CD4-positive, alpha-beta T cell (primary cell): ENCODE data around the gene CALCOCO1. TPM values are rescaled to one million over a fixed set of nuclear protein-coding genes. Genes with fewer than 3 reads are reported as not detected.

Source experiments
- ATAC-seq: fragments of 200-7000 bp; cut with Tn5 transposase; one replicate; pipeline ENCODE4 v1.10.0; 2022; ENCODE audit warnings: mild to moderate bottlenecking; ENCODE audit not compliant: poor library complexity
- CTCF ChIA-PET: fragments of 350-600 bp; sonication (Branson Sonifier 250); formaldehyde crosslinking; loops from one replicate; lab custom pipeline; 2021; ENCODE audit warnings: antibody characterized with exemption, inconsistent platforms; lab: Charles Lee
- POLR2A ChIA-PET: fragments of 350-600 bp; sonication (Branson Sonifier 250); formaldehyde crosslinking; loops from one replicate; lab custom pipeline; 2021; ENCODE audit warnings: antibody characterized with exemption, inconsistent platforms; lab: Charles Lee
- DNase-seq, 14 experiments: peaks; one replicate each; pipeline ENCODE4 v3.0.0-alpha.2; 2013 to 2020; ENCODE audit warnings: mixed read lengths in 2 of 14
- H3K27ac ChIP-seq, 2 donors: one replicate each; pipeline versions ENCODE4 v1.5.1 to v1.7.0; 2013; ENCODE audit warnings: low read length in 2 of 2, low read depth in 1 of 2, mild to moderate bottlenecking in 1 of 2
- H3K27me3 ChIP-seq, 2 experiments: 1 replicate in 1 of 2; 2 replicates in 1 of 2; pipeline versions ENCODE4 v1.6.1 to v1.7.0; 2013; ENCODE audit warnings: low read length in 2 of 2, control low read depth in 1 of 2, mild to moderate bottlenecking in 1 of 2, moderate library complexity in 1 of 2; ENCODE audit not compliant: insufficient read depth in 2 of 2, control insufficient read depth in 1 of 2
- H3K36me3 ChIP-seq: one replicate; pipeline ENCODE4 v1.6.1; 2013; ENCODE audit warnings: low read length, control low read depth; ENCODE audit not compliant: insufficient read depth
- H3K4me1 ChIP-seq: one replicate; pipeline ENCODE4 v1.6.1; 2013; ENCODE audit warnings: low read length, control low read depth; ENCODE audit not compliant: insufficient read depth
- H3K4me3 ChIP-seq: one replicate; pipeline ENCODE4 v1.5.1; 2013; ENCODE audit warnings: mild to moderate bottlenecking, low read length, moderate library complexity
- H3K9me3 ChIP-seq, 2 experiments: 1 replicate in 1 of 2; 2 replicates in 1 of 2; pipeline versions ENCODE4 v1.6.1 to v1.7.0; 2013; ENCODE audit warnings: low read length in 2 of 2, mild to moderate bottlenecking in 2 of 2, control low read depth in 1 of 2, moderate library complexity in 1 of 2; ENCODE audit not compliant: control insufficient read depth in 1 of 2, insufficient read depth in 1 of 2
- H3K27ac Mint-ChIP-seq: one replicate; pipeline ENCODE4 v1.8.0; 2020; ENCODE audit warnings: mixed read lengths
- H3K27me3 Mint-ChIP-seq: one replicate; pipeline ENCODE4 v1.8.0; 2021; ENCODE audit warnings: mixed read lengths
- H3K36me3 Mint-ChIP-seq: one replicate; pipeline ENCODE4 v1.8.0; 2021; ENCODE audit warnings: low read depth, mixed read lengths
- H3K4me1 Mint-ChIP-seq: one replicate; pipeline ENCODE4 v1.8.0; 2021; ENCODE audit warnings: low read depth, mixed read lengths
- H3K4me3 Mint-ChIP-seq: one replicate; pipeline ENCODE4 v1.8.0; 2020; ENCODE audit warnings: mild to moderate bottlenecking, mixed read lengths
- H3K9me3 Mint-ChIP-seq: one replicate; pipeline ENCODE4 v1.8.0; 2020; ENCODE audit warnings: mixed read lengths
- intact Hi-C, 2 experiments: fragments of 100-400 bp; cut with DNase I in 1 of 2; cut with micrococcal nuclease in 1 of 2; formaldehyde crosslinking; loops; one replicate each; pipeline versions ENCODE4 v1.15.1 to v1.9.0; 2023 to 2025; cut with DNase I, micrococcal nuclease
- total RNA-seq, 174 experiments: library from RNA in 2 of 174; stranded (reverse) in 2 of 174; gene quantifications; one replicate each; pipeline ENCODE4 v1.2.3 and lab custom pipeline; 2021 to 2026
- TF ChIP-seq, protein P1 (sequence below): fragments of 200-600 bp; IDR thresholded peaks from one replicate; pipeline ENCODE4 v1.8.0; 2022; ENCODE audit warnings: antibody characterized with exemption, mild to moderate bottlenecking

Gene CALCOCO1
- total RNA-seq, 2 experiments from 2014 or later = 66.8 to 69.3 TPM

- no peaks in the 10 kb centered on the region for H3K27me3 ChIP-seq
- H3K9me3 Mint-ChIP-seq = no peaks in the 10 kb centered on the region
- TF ChIP-seq, protein P1, sequence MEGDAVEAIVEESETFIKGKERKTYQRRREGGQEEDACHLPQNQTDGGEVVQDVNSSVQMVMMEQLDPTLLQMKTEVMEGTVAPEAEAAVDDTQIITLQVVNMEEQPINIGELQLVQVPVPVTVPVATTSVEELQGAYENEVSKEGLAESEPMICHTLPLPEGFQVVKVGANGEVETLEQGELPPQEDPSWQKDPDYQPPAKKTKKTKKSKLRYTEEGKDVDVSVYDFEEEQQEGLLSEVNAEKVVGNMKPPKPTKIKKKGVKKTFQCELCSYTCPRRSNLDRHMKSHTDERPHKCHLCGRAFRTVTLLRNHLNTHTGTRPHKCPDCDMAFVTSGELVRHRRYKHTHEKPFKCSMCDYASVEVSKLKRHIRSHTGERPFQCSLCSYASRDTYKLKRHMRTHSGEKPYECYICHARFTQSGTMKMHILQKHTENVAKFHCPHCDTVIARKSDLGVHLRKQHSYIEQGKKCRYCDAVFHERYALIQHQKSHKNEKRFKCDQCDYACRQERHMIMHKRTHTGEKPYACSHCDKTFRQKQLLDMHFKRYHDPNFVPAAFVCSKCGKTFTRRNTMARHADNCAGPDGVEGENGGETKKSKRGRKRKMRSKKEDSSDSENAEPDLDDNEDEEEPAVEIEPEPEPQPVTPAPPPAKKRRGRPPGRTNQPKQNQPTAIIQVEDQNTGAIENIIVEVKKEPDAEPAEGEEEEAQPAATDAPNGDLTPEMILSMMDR = no peak
- H3K4me3 Mint-ChIP-seq = no peak overlapping the region
- H3K4me1 ChIP-seq = no peaks in the 10 kb centered on the region
- DNase-seq (no peak), ATAC-seq (no peak)
- intact Hi-C loops = no loop called here
- H3K4me3 ChIP-seq = no peak overlapping the region
- H3K36me3 ChIP-seq = peaks cover 75% of the 10 kb centered on the region
- no peaks in the 10 kb centered on the region for H3K27me3 Mint-ChIP-seq
- POLR2A ChIA-PET = interaction anchor here (0.6 to 1.6 kb wide), 2 partner anchors 9 to 11 kb away, joined by 3 read pairs; no protein-coding TSS in a partner anchor
- H3K4me1 Mint-ChIP-seq = no peaks in the 10 kb centered on the region
- CTCF ChIA-PET = interaction anchor here (0.9 kb wide), 1 partner anchor 16 kb away, joined by 3 read pairs; no protein-coding TSS in a partner anchor
- H3K27ac ChIP-seq = no peak overlapping the region
- H3K36me3 Mint-ChIP-seq = peaks cover 85% of the 10 kb centered on the region
- H3K9me3 ChIP-seq = no peaks in the 10 kb centered on the region
- H3K27ac Mint-ChIP-seq = no peak overlapping the region
These were observed 9.9 kb downstream of the CALCOCO1 start for GRCh38 chr12:53717319-53717718.

GRCh38 chr12:53714004-53714403, 13.2 kb downstream of the CALCOCO1 start:
- Mint-ChIP-seq H3K9me3 (no peaks in the 10 kb centered on the region), H3K36me3 (peaks cover 66% of the 10 kb centered on the region), H3K4me3 (no peak overlapping the region), H3K27ac (no peak overlapping the region), H3K27me3 (no peaks in the 10 kb centered on the region), H3K4me1 (no peaks in the 10 kb centered on the region)
- ChIA-PET POLR2A (interaction anchor here (1.5 kb wide), 1 partner anchor 13 kb away, joined by 4 read pairs; the partner anchor contains the start of gene CALCOCO1), CTCF (no interaction called here)
- H3K36me3 ChIP-seq = peaks cover 51% of the 10 kb centered on the region
- no peaks in the 10 kb centered on the region for H3K4me1 ChIP-seq
- no peak overlapping the region for H3K27ac ChIP-seq
- TF ChIP-seq, protein P1 = no peak
- H3K4me3 ChIP-seq = no peak overlapping the region
- no peaks in the 10 kb centered on the region for H3K9me3 ChIP-seq
- ATAC-seq (no peak), DNase-seq (no peak)
- intact Hi-C loops = no loop called here
- H3K27me3 ChIP-seq = no peaks in the 10 kb centered on the region

GRCh38 chr12:53713516-53713915, 13.7 kb downstream of the CALCOCO1 start:
- CTCF ChIA-PET = no interaction called here
- H3K9me3 Mint-ChIP-seq = no peaks in the 10 kb centered on the region

More at GRCh38 chr12:53713516-53713915, 13.7 kb downstream of the CALCOCO1 start:
- Mint-ChIP-seq H3K4me3 (no peak overlapping the region), H3K36me3 (peaks cover 66% of the 10 kb centered on the region), H3K4me1 (no peaks in the 10 kb centered on the region), H3K27ac (no peak overlapping the region), H3K27me3 (no peaks in the 10 kb centered on the region)
- no peaks in the 10 kb centered on the region for H3K27me3 ChIP-seq
- intact Hi-C loops = no loop called here
- no peak overlapping the region for H3K27ac ChIP-seq
- H3K4me3 ChIP-seq = no peak overlapping the region
- TF ChIP-seq, protein P1 = no peak
- peaks cover 51% of the 10 kb centered on the region for H3K36me3 ChIP-seq
- no peaks in the 10 kb centered on the region for H3K9me3 ChIP-seq
- H3K4me1 ChIP-seq = no peaks in the 10 kb centered on the region
- POLR2A ChIA-PET = interaction anchor here (1.5 kb wide), 1 partner anchor 14 kb away, joined by 4 read pairs; the partner anchor contains the start of gene CALCOCO1
- DNase-seq = no peak
- ATAC-seq = no peak
